Measurements from ENCODE around the gene KCNE1. TPM values are rescaled to one million over a fixed set of nuclear protein-coding genes. Genes with fewer than 3 reads are reported as not detected.
A peak's percentile ranks its signal among the peaks of the same experiment; 100 is the strongest.

KCNE1 gene
- polyA plus RNA-seq, 3 donors from 2014 or later = not detected

GRCh38 chr21:34526618-34527290 lies 14.7 kb upstream of the KCNE1 start:
- Mint-ChIP-seq H3K36me3 (peaks cover 0 to 9% (median 4%) of the 10 kb centered on the region in 3 donors), H3K27me3 (ENCODE audit: low read depth in 3 of 3) (peaks cover 0 to 2% (median 0%) of the 10 kb centered on the region in 3 donors), H3K4me3 (peak overlapping the region; percentile 75 to 88 (median 76)), H3K27ac (peak overlapping the region; percentile 57 to 85 (median 78)), H3K4me1 (peaks cover 13 to 21% of the 10 kb centered on the region in 2 donors), H3K9me3 (peaks cover 0 to 3% (median 0%) of the 10 kb centered on the region in 6 donors)
- DNase-seq = peak in 2 of 3 donors; percentile 8 to 13

- Mint-ChIP-seq H3K27me3 (ENCODE audit: low read depth in 3 of 3) (peaks cover 0 to 2% (median 0%) of the 10 kb centered on the region in 3 donors), H3K9me3 (peaks cover 0 to 3% (median 0%) of the 10 kb centered on the region in 6 donors), H3K4me3 (peak overlapping the region; percentile 75 to 88 (median 76)), H3K36me3 (peaks cover 0 to 14% (median 8%) of the 10 kb centered on the region in 3 donors), H3K4me1 (peaks cover 13 to 21% of the 10 kb centered on the region in 2 donors), H3K27ac (peak overlapping the region; percentile 57 to 85 (median 78))
- no peak for DNase-seq
Observed at GRCh38 chr21:34526241-34526617, 14.2 kb upstream of the KCNE1 start.

- peaks cover 0 to 3% (median 0%) of the 10 kb centered on the region in 6 donors for H3K9me3 Mint-ChIP-seq
- peaks cover 13 to 21% of the 10 kb centered on the region in 2 donors for H3K4me1 Mint-ChIP-seq
- H3K27me3 Mint-ChIP-seq (ENCODE audit: low read depth in 3 of 3) = peaks cover 0 to 2% (median 0%) of the 10 kb centered on the region in 3 donors
- H3K36me3 Mint-ChIP-seq = peaks cover 0 to 22% (median 8%) of the 10 kb centered on the region in 3 donors
- H3K4me3 Mint-ChIP-seq = no peak overlapping the region
- H3K27ac Mint-ChIP-seq = peak overlapping the region in 2 of 6 donors; percentile 45 to 61
- DNase-seq = no peak
Observed at GRCh38 chr21:34524646-34525601, 12.9 kb upstream of the KCNE1 start.

- Mint-ChIP-seq H3K4me3 (no peak overlapping the region), H3K9me3 (peaks cover 0 to 1% (median 0%) of the 10 kb centered on the region in 6 donors), H3K4me1 (peaks cover 13 to 21% of the 10 kb centered on the region in 2 donors), H3K27me3 (ENCODE audit: low read depth in 3 of 3) (peaks cover 0 to 2% (median 0%) of the 10 kb centered on the region in 3 donors), H3K27ac (no peak overlapping the region), H3K36me3 (peaks cover 1 to 31% (median 8%) of the 10 kb centered on the region in 3 donors)
- no peak for DNase-seq
Observed at GRCh38 chr21:34523019-34523555, 11.1 kb upstream of the KCNE1 start.

GRCh38 chr21:34522284-34522683 lies 10.3 kb upstream of the KCNE1 start:
- DNase-seq = no peak
- Mint-ChIP-seq H3K9me3 (peaks cover 0 to 1% (median 0%) of the 10 kb centered on the region in 6 donors), H3K36me3 (peaks cover 7 to 39% (median 8%) of the 10 kb centered on the region in 3 donors), H3K27me3 (ENCODE audit: low read depth in 3 of 3) (peaks cover 0 to 2% (median 0%) of the 10 kb centered on the region in 3 donors), H3K4me3 (no peak overlapping the region), H3K27ac (no peak overlapping the region), H3K4me1 (peaks cover 18% of the 10 kb centered on the region in 2 donors)

GRCh38 chr21:34521561-34521960 lies 9.6 kb upstream of the KCNE1 start:
- Mint-ChIP-seq H3K9me3 (peaks cover 0 to 1% (median 0%) of the 10 kb centered on the region in 6 donors), H3K4me3 (no peak overlapping the region), H3K27me3 (ENCODE audit: low read depth in 3 of 3) (peaks cover 0 to 2% (median 0%) of the 10 kb centered on the region in 3 donors), H3K36me3 (peaks cover 7 to 45% (median 11%) of the 10 kb centered on the region in 3 donors), H3K27ac (no peak overlapping the region), H3K4me1 (peaks cover 11 to 12% of the 10 kb centered on the region in 2 donors)
- DNase-seq = no peak

- Mint-ChIP-seq H3K4me1 (peaks cover 5 to 6% of the 10 kb centered on the region in 2 donors), H3K27ac (no peak overlapping the region), H3K9me3 (peaks cover 0 to 1% (median 0%) of the 10 kb centered on the region in 6 donors), H3K27me3 (ENCODE audit: low read depth in 3 of 3) (peaks cover 0 to 2% (median 0%) of the 10 kb centered on the region in 3 donors), H3K4me3 (no peak overlapping the region), H3K36me3 (peaks cover 7 to 46% (median 11%) of the 10 kb centered on the region in 3 donors)
- DNase-seq = no peak
Observed at GRCh38 chr21:34520764-34521508, 8.9 kb upstream of the KCNE1 start.

GRCh38 chr21:34520281-34520680 lies 8.3 kb upstream of the KCNE1 start:
- DNase-seq = no peak
- H3K4me1 Mint-ChIP-seq = peaks cover 0 to 6% of the 10 kb centered on the region in 2 donors
- peaks cover 7 to 46% (median 11%) of the 10 kb centered on the region in 3 donors for H3K36me3 Mint-ChIP-seq
- peaks cover 0 to 1% (median 0%) of the 10 kb centered on the region in 6 donors for H3K9me3 Mint-ChIP-seq
- H3K27me3 Mint-ChIP-seq (ENCODE audit: low read depth in 3 of 3) = peaks cover 0 to 2% (median 0%) of the 10 kb centered on the region in 3 donors
- peak overlapping the region in 1 of 6 donors; percentile 22 for H3K27ac Mint-ChIP-seq
- no peak overlapping the region for H3K4me3 Mint-ChIP-seq

GRCh38 chr21:34519694-34520093 lies 7.7 kb upstream of the KCNE1 start:
- H3K27me3 Mint-ChIP-seq (ENCODE audit: low read depth in 3 of 3) = no peaks in the 10 kb centered on the region

GRCh38 chr21:34519016-34519415 lies 7.0 kb upstream of the KCNE1 start:
- no peak overlapping the region for H3K27ac Mint-ChIP-seq
- peaks cover 0 to 1% (median 0%) of the 10 kb centered on the region in 3 donors for H3K27me3 Mint-ChIP-seq (ENCODE audit: low read depth in 3 of 3)
- H3K4me3 Mint-ChIP-seq = no peak overlapping the region
- DNase-seq = no peak
- H3K4me1 Mint-ChIP-seq = peaks cover 0 to 6% of the 10 kb centered on the region in 2 donors
- no peaks in the 10 kb centered on the region for H3K9me3 Mint-ChIP-seq
- H3K36me3 Mint-ChIP-seq = peaks cover 7 to 46% (median 11%) of the 10 kb centered on the region in 3 donors

More at GRCh38 chr21:34519694-34520093, 7.7 kb upstream of the KCNE1 start:
- no peak for DNase-seq
- peaks cover 7 to 46% (median 11%) of the 10 kb centered on the region in 3 donors for H3K36me3 Mint-ChIP-seq
- no peaks in the 10 kb centered on the region for H3K9me3 Mint-ChIP-seq
- no peak overlapping the region for H3K27ac Mint-ChIP-seq
- H3K4me1 Mint-ChIP-seq = peaks cover 0 to 6% of the 10 kb centered on the region in 2 donors
- no peak overlapping the region for H3K4me3 Mint-ChIP-seq

GRCh38 chr21:34518301-34518700 lies 6.3 kb upstream of the KCNE1 start:
- no peak for DNase-seq
- H3K36me3 Mint-ChIP-seq = peaks cover 7 to 46% (median 11%) of the 10 kb centered on the region in 3 donors
- peaks cover 0 to 2% (median 0%) of the 10 kb centered on the region in 3 donors for H3K27me3 Mint-ChIP-seq (ENCODE audit: low read depth in 3 of 3)
- peaks cover 0 to 6% of the 10 kb centered on the region in 2 donors for H3K4me1 Mint-ChIP-seq
- no peak overlapping the region for H3K27ac Mint-ChIP-seq
- H3K4me3 Mint-ChIP-seq = no peak overlapping the region
- no peaks in the 10 kb centered on the region for H3K9me3 Mint-ChIP-seq

- peak in 1 of 3 donors; percentile 12 for DNase-seq
- H3K27me3 Mint-ChIP-seq (ENCODE audit: low read depth in 3 of 3) = peaks cover 0 to 2% (median 0%) of the 10 kb centered on the region in 3 donors
- no peak overlapping the region for H3K4me3 Mint-ChIP-seq
- H3K9me3 Mint-ChIP-seq = no peaks in the 10 kb centered on the region
- peaks cover 0 to 6% of the 10 kb centered on the region in 2 donors for H3K4me1 Mint-ChIP-seq
- H3K27ac Mint-ChIP-seq = peak overlapping the region in 1 of 6 donors; percentile 50
- H3K36me3 Mint-ChIP-seq = peaks cover 7 to 42% (median 11%) of the 10 kb centered on the region in 3 donors
Observed at GRCh38 chr21:34517491-34518245, 5.7 kb upstream of the KCNE1 start.

All from immature natural killer cell (primary cell).